NT2/D1 (cell line): ENCODE measurements around the gene NME9.

ENCODE experiments used
- DNase-seq: peaks from one replicate; pipeline ENCODE4 v3.0.0-alpha.2; 2011; ENCODE audit warnings: low read depth, low spot score
- H3K27me3 ChIP-seq: 2 replicates; pipeline ENCODE4 v1.6.0; 2011; ENCODE audit warnings: mild to moderate bottlenecking; ENCODE audit not compliant: insufficient read length, insufficient read depth
- H3K36me3 ChIP-seq: 2 replicates; pipeline ENCODE4 v1.6.1; 2011; ENCODE audit warnings: mild to moderate bottlenecking, low read length, mixed read lengths; ENCODE audit not compliant: insufficient read depth, insufficient read length
- H3K4me1 ChIP-seq: 2 replicates; pipeline ENCODE4 v1.5.1; 2011; ENCODE audit not compliant: insufficient read depth, insufficient read length
- H3K4me3 ChIP-seq: 2 replicates; pipeline ENCODE4 v1.5.1; 2011; ENCODE audit warnings: low read depth; ENCODE audit not compliant: insufficient read length
- H3K9ac ChIP-seq: 2 replicates; pipeline ENCODE4 v1.6.0; 2011; ENCODE audit warnings: low read depth; ENCODE audit not compliant: insufficient read length
- H3K9me3 ChIP-seq: 2 replicates; pipeline ENCODE4 v1.5.1; 2011; ENCODE audit warnings: mild to moderate bottlenecking, low read length; ENCODE audit not compliant: insufficient read depth
- SUZ12 ChIP-seq: IDR thresholded peaks from 2 replicates; pipeline ENCODE4 v1.6.1; 2011; ENCODE audit not compliant: insufficient read length, insufficient read depth; ENCODE audit errors: extremely low read depth
- YY1 ChIP-seq: IDR thresholded peaks from 2 replicates; pipeline ENCODE4 v1.6.1; 2011; ENCODE audit not compliant: insufficient read length, insufficient read depth
- ZNF274 ChIP-seq: IDR thresholded peaks from 2 replicates; pipeline ENCODE4 v1.6.1; 2011; ENCODE audit warnings: mild to moderate bottlenecking, low read depth, low read length

NME9 gene

DNA sequence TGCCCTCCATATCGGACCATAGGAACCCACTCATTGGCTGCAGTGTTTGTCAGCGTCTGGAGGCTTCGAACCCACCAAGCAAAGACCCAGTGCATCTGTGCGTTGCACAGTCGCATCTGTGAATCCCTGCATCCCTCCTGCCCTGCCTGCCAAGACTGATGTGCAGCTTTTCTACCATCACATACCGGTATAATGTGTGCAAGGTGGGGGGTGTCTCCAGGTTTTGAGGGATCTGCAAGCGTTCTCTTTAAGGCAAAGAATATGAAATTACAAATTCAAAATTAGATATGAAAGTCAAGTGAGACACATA lies 288 bp upstream of the NME9 start:
- H3K9me3 ChIP-seq = no peaks in the 10 kb centered on the region
- peaks cover 3% of the 10 kb centered on the region for H3K27me3 ChIP-seq
- no peak overlapping the region for H3K9ac ChIP-seq
- peaks cover 2% of the 10 kb centered on the region for H3K4me1 ChIP-seq
- H3K36me3 ChIP-seq = no peaks in the 10 kb centered on the region
- H3K4me3 ChIP-seq = no peak overlapping the region
- no peak for DNase-seq
- TF ChIP-seq SUZ12 (no peak), ZNF274 (no peak), YY1 (no peak)

DNA sequence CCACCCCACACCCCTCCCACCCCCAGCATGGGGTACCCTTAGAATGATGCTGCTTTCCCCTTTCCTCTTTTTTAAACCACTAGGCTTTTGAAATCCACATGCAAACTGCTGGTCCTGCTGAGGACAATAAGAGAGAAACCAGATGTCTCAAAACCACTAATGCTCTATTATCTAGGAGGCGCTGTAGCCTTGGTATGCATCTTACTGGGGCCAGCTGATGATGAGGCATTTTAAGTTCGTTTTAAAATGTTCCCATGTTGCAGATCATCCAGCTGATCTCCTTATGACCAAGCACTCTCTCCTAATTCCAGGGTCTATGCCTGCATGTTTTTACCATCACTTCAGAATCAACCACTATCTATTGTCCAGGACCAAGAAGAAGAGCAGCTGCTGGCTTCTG lies 1.3 kb downstream of the NME9 start:
- TF ChIP-seq SUZ12 = no peak
- no peak for TF ChIP-seq ZNF274
- no peak for TF ChIP-seq YY1
- no peak overlapping the region for H3K4me3 ChIP-seq
- H3K9me3 ChIP-seq = no peaks in the 10 kb centered on the region
- H3K9ac ChIP-seq = no peak overlapping the region
- DNase-seq = no peak
- peaks cover 3% of the 10 kb centered on the region for H3K27me3 ChIP-seq
- peaks cover 2% of the 10 kb centered on the region for H3K4me1 ChIP-seq
- H3K36me3 ChIP-seq = no peaks in the 10 kb centered on the region

DNA sequence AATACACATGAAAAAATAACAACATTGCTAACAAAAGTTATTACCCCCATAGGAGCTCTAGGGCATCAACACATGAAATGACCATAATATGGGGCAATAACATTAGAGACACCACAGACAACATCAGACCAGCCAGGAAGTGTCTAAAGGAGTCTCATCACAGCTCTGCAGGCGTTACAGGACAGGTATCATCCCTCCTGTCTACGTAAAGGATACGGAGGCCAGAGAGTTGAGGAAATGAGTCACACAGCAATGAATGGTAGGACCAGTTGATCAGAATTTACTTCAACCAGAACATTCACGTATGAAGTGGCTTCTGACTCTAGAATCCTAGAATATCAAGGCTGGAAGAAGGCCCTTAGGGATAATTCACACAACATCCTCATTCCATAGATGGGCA lies 1.8 kb downstream of the NME9 start:
- Histone ChIP-seq H3K9me3 (no peaks in the 10 kb centered on the region), H3K4me1 (peaks cover 2% of the 10 kb centered on the region), H3K27me3 (peaks cover 3% of the 10 kb centered on the region), H3K9ac (no peak overlapping the region), H3K4me3 (no peak overlapping the region), H3K36me3 (no peaks in the 10 kb centered on the region)
- TF ChIP-seq YY1 (no peak), ZNF274 (no peak), SUZ12 (no peak)
- DNase-seq = no peak

DNA sequence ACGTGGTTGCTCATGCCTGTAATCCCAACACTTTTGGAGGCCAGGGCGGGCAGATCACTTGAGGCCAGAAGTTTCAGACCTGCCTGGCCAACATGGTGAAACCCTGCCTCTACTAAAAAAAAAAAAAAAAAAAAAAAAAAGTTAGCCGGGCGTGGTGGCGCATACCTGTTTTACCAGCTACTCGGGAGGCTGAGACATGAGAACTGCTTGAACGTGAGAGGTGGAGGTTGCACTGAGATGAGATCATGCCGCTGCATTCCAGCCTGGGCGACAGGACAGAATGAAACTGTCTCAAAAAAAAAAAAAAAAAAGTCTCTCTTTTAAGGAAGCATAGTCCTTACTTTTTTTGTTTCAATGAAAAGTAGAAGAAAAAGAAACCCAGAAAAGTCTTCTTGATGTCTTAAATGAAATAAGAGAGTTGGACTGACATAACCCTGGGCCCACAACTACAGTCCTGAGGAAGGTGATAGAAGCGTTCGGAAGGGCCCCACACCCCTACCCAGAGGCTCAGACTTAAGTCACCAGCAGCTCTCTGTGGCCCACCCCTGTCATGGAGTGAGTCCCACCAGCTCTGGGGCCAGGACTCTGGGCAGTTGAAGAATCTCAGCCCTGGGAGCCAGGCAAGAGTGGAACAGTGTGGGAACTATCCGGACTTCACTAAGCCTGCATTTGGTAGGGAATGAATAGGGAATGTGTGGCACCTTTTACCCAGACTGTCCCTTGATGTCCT lies 2.6 kb downstream of the NME9 start:
- no peak for DNase-seq
- peaks cover 2% of the 10 kb centered on the region for H3K4me1 ChIP-seq
- no peak for TF ChIP-seq SUZ12
- no peak for TF ChIP-seq YY1
- no peak for TF ChIP-seq ZNF274

DNA sequence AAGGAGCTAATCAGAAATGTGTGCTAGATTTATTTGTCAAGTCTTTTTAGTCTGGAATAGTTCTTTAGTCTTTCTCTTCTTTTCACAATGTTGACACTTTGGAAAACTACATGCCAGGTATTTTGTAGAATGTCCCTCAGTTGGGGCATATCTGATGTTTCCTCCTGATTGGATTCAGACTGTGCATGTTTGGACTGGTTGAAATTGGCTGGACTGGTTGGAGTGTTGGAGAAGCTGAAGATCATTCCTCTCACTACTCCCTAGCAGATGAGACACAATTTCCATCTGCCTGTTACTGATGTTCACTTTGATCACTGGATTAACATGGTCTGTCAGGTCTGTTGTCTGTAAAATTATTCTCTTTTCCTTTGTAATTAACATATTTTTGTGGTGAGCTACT lies 3.7 kb downstream of the NME9 start:
- Histone ChIP-seq H3K4me3 (no peak overlapping the region), H3K4me1 (peaks cover 2% of the 10 kb centered on the region), H3K9me3 (no peaks in the 10 kb centered on the region), H3K27me3 (peaks cover 3% of the 10 kb centered on the region), H3K36me3 (no peaks in the 10 kb centered on the region), H3K9ac (no peak overlapping the region)
- TF ChIP-seq SUZ12 = no peak
- no peak for TF ChIP-seq ZNF274
- TF ChIP-seq YY1 = no peak
- DNase-seq = no peak

More for the DNA sequence above, 2.6 kb downstream of the NME9 start:
- Histone ChIP-seq H3K9ac (no peak overlapping the region), H3K4me3 (no peak overlapping the region), H3K36me3 (no peaks in the 10 kb centered on the region), H3K27me3 (peaks cover 3% of the 10 kb centered on the region), H3K9me3 (no peaks in the 10 kb centered on the region)

DNA sequence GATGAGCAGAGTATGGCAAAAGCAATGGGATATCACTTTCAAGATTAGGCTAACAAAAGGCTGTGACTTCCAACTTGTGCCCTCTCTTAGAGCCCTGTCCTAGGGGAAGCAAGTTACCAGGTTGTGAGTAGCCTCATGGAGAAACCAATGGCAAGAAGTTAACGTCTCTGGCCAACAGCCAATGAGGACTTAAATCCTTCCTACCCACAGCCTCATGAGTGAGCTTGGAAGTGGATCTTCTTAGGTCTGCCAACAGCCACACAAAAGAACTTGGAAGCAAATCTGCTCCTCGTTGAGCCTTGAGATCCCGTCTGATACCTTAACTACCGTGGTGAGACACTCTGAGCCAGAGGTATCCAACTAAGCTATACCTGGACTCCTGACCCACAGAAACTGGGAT lies 5.7 kb downstream of the NME9 start:
- Histone ChIP-seq H3K36me3 (no peaks in the 10 kb centered on the region), H3K4me3 (no peak overlapping the region), H3K4me1 (peaks cover 2% of the 10 kb centered on the region), H3K9ac (no peak overlapping the region), H3K27me3 (peaks cover 3% of the 10 kb centered on the region), H3K9me3 (no peaks in the 10 kb centered on the region)
- TF ChIP-seq ZNF274 = no peak
- no peak for TF ChIP-seq YY1
- no peak for TF ChIP-seq SUZ12
- no peak for DNase-seq

DNA sequence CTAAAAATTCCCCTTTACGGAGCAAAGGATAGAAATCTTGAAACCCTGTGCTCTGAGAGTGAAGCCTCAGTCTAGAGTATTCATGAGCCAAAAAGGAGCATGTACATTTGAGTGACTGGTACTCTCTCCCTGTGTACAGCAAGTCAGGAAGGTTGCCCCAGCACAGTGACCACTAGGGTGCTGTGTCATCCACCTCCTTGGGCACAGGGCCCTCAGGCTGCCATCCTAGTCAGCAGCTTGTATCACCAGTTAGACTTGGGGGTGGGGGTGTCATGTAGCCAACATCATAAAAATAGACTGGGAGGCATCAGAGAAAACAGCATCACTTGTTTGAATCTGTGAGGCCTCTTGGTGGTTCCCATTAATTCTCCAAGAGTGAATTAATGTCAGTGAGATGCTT lies 12.0 kb downstream of the NME9 start:
- Histone ChIP-seq H3K4me3 (no peak overlapping the region), H3K27me3 (no peaks in the 10 kb centered on the region), H3K9me3 (no peaks in the 10 kb centered on the region), H3K4me1 (no peaks in the 10 kb centered on the region), H3K9ac (no peak overlapping the region), H3K36me3 (no peaks in the 10 kb centered on the region)
- no peak for TF ChIP-seq YY1
- TF ChIP-seq ZNF274 = no peak
- TF ChIP-seq SUZ12 = no peak
- DNase-seq = no peak

DNA sequence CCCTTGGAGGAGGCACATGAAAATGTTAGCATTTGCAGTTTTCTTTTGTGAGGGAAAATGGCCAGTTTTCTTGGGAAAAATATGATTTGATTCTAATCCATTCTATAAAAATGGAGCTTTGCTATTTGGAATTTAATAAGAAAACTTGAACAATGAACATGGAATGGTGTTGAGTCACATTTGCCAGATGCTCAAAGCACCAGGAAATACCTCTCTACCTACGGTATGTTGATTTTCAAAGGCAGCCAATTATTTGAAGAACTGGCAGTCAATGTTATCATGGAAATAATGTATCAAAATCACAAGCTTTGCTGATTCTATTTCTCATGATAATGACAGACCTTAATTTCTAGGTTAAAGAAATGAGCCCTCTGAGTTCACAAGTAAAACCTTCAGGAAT lies 14.9 kb downstream of the NME9 start:
- Histone ChIP-seq H3K4me3 (no peak overlapping the region), H3K4me1 (no peaks in the 10 kb centered on the region), H3K36me3 (no peaks in the 10 kb centered on the region), H3K27me3 (no peaks in the 10 kb centered on the region), H3K9me3 (no peaks in the 10 kb centered on the region), H3K9ac (no peak overlapping the region)
- DNase-seq = no peak
- TF ChIP-seq SUZ12 = no peak
- TF ChIP-seq ZNF274 = no peak
- TF ChIP-seq YY1 = no peak
